OCI-LY7 (cell line): ENCODE measurements around the gene SPIB. TPM values are rescaled to one million over a fixed set of nuclear protein-coding genes. Genes with fewer than 3 reads are reported as not detected.
"Not testable (repeated sequence)": the region's sequence is repeated elsewhere in the genome, so short reads cannot be mapped to it uniquely, and the experiment has no call there.

ENCODE experiments used
- BruUV-seq: library from RNA; stranded (reverse); fragments of 400-500 nt; replicated peaks from 2 replicates; lab custom pipeline; 2021; lab: Mats Ljungman, UMichigan
- CTCF ChIA-PET: fragments of 300-600 bp; sonication (Branson Sonifier 250); formaldehyde crosslinking; loops from one replicate; lab custom pipeline; 2022; ENCODE audit warnings: antibody characterized with exemption; ENCODE audit not compliant: unreplicated experiment; lab: Charles Lee
- POLR2A ChIA-PET: fragments of 300-600 bp; sonication (Branson Sonifier 250); formaldehyde crosslinking; loops from one replicate; lab custom pipeline; 2022; ENCODE audit warnings: antibody characterized with exemption; lab: Charles Lee
- DNase-seq: peaks from one replicate; pipeline ENCODE4 v3.0.0-alpha.2; 2015; ENCODE audit warnings: low spot score
- H2AFZ ChIP-seq: fragments of 200-600 bp; sonication (generic), shearing (Covaris generic); 2 replicates; pipeline ENCODE4 v1.6.1; 2014; ENCODE audit warnings: mild to moderate bottlenecking, antibody characterized with exemption, low read length, moderate library complexity
- H3K27ac ChIP-seq: fragments of 200-600 bp; sonication (generic); 2 replicates; pipeline ENCODE4 v1.5.1; 2014; ENCODE audit warnings: mixed run types, low read depth, mild to moderate bottlenecking, moderate library complexity, low read length, inconsistent platforms; ENCODE audit not compliant: poor library complexity, severe bottlenecking
- H3K36me3 ChIP-seq: fragments of 200-600 bp; sonication (generic); 2 replicates; pipeline ENCODE4 v1.6.1; 2014; ENCODE audit warnings: mild to moderate bottlenecking, antibody characterized with exemption, low read length, moderate library complexity, mixed read lengths; ENCODE audit not compliant: insufficient read depth
- H3K4me1 ChIP-seq: fragments of 200-600 bp; sonication (generic); 2 replicates; pipeline ENCODE4 v1.5.1; 2014; ENCODE audit warnings: mild to moderate bottlenecking, low read length; ENCODE audit not compliant: insufficient read depth, poor library complexity, severe bottlenecking
- H3K4me2 ChIP-seq: fragments of 200-600 bp; sonication (generic); 2 replicates; pipeline ENCODE4 v1.6.1; 2014; ENCODE audit warnings: mild to moderate bottlenecking, low read length
- H3K4me3 ChIP-seq: fragments of 200-600 bp; sonication (generic); 2 replicates; pipeline ENCODE4 v1.5.1; 2014; ENCODE audit warnings: mild to moderate bottlenecking, low read depth, low read length; ENCODE audit not compliant: poor library complexity, severe bottlenecking
- H3K79me2 ChIP-seq: fragments of 200-600 bp; sonication (generic); 2 replicates; pipeline ENCODE4 v1.6.1; 2016; ENCODE audit warnings: low read depth, mild to moderate bottlenecking, low read length, moderate library complexity, mixed read lengths; ENCODE audit not compliant: insufficient read depth
- H3K9me2 ChIP-seq: fragments of 200-600 bp; sonication (generic); 2 replicates; pipeline ENCODE4 v1.6.1; 2016; ENCODE audit warnings: mild to moderate bottlenecking, low read length, mixed read lengths; ENCODE audit not compliant: insufficient read depth
- H3K9me3 ChIP-seq: fragments of 200-600 bp; sonication (generic); 2 replicates; pipeline ENCODE4 v1.6.1; 2014; ENCODE audit warnings: mild to moderate bottlenecking, mixed run types, low read length, mixed read lengths
- H4K20me1 ChIP-seq: fragments of 200-600 bp; sonication (generic); 2 replicates; pipeline ENCODE4 v1.6.1; 2014; ENCODE audit warnings: mild to moderate bottlenecking, antibody characterized with exemption, low read length, moderate library complexity, mixed read lengths; ENCODE audit not compliant: insufficient read depth
- EZH2phosphoT487 ChIP-seq: fragments of 200-600 bp; sonication (generic); IDR thresholded peaks from 2 replicates; pipeline ENCODE4 v1.6.1; 2018; ENCODE audit warnings: low read depth, borderline replicate concordance, mild to moderate bottlenecking, mixed run types, antibody characterized with exemption, low read length, moderate library complexity, mixed read lengths
- intact Hi-C: fragments of 100-400 bp; cut with micrococcal nuclease; formaldehyde crosslinking; loops from one replicate; pipeline ENCODE4 v1.10.0; 2022; ENCODE audit not compliant: unreplicated experiment
- total RNA-seq, 2 experiments: library from RNA; depleted of rRNA in 1 of 2; stranded (reverse); fragments of >200 nt in 1 of 2; shearing (Covaris generic) in 1 of 2; gene quantifications; 2 replicates each; pipeline ENCODE4 v1.2.3, GENCODE V29; 2014 to 2022
- TF ChIP-seq, protein P1 (sequence below): fragments of 200-600 bp; sonication (generic); conservative IDR thresholded peaks from 2 replicates; pipeline ENCODE4 v1.5.1; 2014; ENCODE audit warnings: mild to moderate bottlenecking, antibody characterized with exemption, low read length, moderate library complexity, mixed read lengths

Gene SPIB
- total RNA-seq, 2 experiments from 2014 or later: 99.4 to 145 TPM

DNA sequence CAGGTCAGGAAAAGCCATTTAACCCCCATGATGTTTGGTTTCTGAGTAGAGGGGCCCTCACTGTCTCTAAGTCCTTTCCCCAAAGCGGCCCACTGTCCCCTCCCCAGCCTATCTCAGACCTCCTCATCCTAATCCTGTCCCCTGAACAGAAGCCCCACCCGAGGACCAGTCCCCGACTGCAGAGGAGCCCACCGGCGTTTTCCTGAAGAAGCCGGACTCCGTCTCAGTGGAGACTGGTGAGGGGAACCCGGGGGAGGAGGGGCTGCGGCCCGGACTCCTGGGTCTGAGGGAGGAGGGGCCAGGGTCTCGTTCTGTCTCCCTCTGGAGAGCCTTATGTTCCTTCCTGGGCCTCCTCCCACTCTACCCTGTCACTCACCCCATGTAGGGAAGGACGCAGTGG, 16.9 kb downstream of the SPIB start:
- Histone ChIP-seq H3K9me2 (no peaks in the 10 kb centered on the region), H2AFZ (no peak overlapping the region), H3K79me2 (no peaks in the 10 kb centered on the region), H3K4me2 (peak overlapping the region; percentile 96), H3K4me1 (peaks cover 61% of the 10 kb centered on the region), H3K27ac (peak overlapping the region; percentile 87), H4K20me1 (no peaks in the 10 kb centered on the region), H3K9me3 (no peaks in the 10 kb centered on the region), H3K36me3 (no peaks in the 10 kb centered on the region), H3K4me3 (no peak overlapping the region)
- TF ChIP-seq EZH2phosphoT487: no peak
- TF ChIP-seq, protein P1, sequence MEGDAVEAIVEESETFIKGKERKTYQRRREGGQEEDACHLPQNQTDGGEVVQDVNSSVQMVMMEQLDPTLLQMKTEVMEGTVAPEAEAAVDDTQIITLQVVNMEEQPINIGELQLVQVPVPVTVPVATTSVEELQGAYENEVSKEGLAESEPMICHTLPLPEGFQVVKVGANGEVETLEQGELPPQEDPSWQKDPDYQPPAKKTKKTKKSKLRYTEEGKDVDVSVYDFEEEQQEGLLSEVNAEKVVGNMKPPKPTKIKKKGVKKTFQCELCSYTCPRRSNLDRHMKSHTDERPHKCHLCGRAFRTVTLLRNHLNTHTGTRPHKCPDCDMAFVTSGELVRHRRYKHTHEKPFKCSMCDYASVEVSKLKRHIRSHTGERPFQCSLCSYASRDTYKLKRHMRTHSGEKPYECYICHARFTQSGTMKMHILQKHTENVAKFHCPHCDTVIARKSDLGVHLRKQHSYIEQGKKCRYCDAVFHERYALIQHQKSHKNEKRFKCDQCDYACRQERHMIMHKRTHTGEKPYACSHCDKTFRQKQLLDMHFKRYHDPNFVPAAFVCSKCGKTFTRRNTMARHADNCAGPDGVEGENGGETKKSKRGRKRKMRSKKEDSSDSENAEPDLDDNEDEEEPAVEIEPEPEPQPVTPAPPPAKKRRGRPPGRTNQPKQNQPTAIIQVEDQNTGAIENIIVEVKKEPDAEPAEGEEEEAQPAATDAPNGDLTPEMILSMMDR: no peak
- DNase-seq: no peak
- POLR2A ChIA-PET: no interaction called here
- CTCF ChIA-PET: interaction anchor here (0.5 kb wide), 1 partner anchor 24 kb away, joined by 3 read pairs; no protein-coding TSS in a partner anchor
- BruUV-seq: no TSS peak
- intact Hi-C loops: no loop called here

DNA sequence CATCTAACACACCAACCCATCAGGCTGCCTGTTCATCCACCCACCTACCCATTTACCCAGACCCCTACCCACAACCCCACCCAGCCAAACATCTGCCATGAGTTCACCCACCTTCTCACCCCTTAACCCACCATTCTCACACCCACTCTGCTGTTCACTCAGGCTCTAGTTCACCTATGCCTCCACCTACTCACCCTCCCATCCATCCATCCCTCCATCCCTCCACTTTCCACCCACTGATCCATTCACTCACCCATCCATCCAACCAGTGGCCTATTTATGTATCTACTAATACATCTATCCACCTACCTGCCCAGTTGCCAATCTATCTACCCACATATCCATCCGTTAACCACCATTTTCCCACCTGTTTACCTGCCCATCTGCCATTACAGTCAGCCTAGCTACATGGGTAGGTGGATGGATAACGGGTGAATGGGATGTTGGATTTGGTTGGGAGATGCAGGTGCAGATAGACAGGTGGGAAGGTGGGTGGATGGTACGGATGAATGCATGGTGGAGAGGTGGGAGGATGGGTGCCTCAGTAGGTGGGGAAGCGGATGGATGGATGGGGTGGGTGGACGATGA, 19.2 kb downstream of the SPIB start:
- no peaks in the 10 kb centered on the region for H3K79me2 ChIP-seq
- H3K4me2 ChIP-seq: no peak overlapping the region
- ChIA-PET CTCF (no interaction called here), POLR2A (no interaction called here)
- H3K4me3 ChIP-seq: no peak overlapping the region
- TF ChIP-seq, protein P1: no peak
- no peak for TF ChIP-seq EZH2phosphoT487
- no peak overlapping the region for H3K27ac ChIP-seq
- no peak for DNase-seq
- H2AFZ ChIP-seq: no peak overlapping the region
- H3K9me3 ChIP-seq: no peaks in the 10 kb centered on the region
- H3K4me1 ChIP-seq: peaks cover 42% of the 10 kb centered on the region
- no peaks in the 10 kb centered on the region for H3K9me2 ChIP-seq
- BruUV-seq: no TSS peak
- no peaks in the 10 kb centered on the region for H3K36me3 ChIP-seq
- intact Hi-C loops: no loop called here
- no peaks in the 10 kb centered on the region for H4K20me1 ChIP-seq

DNA sequence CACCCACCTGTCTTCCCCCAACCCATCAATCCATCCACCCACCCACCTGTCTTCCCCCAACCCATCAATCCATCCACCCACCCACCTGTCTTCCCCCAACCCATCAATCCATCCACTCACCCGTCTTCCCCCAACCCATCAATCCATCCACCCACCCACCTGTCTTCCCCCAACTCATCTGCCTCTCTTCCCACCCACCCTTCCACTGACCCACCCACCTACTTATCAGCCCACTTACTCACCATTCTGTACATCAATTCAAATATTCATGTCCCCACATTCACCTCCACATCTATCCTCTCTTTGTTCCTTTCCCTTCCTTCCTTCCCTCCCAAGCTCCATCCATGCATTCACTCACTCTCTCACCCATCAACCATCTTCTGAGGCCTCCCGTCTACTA, 20.4 kb downstream of the SPIB start:
- DNase-seq, CTCF ChIA-PET, H2AFZ ChIP-seq, H3K36me3 ChIP-seq, H4K20me1 ChIP-seq, H3K9me3 ChIP-seq, H3K4me2 ChIP-seq, POLR2A ChIA-PET, H3K9me2 ChIP-seq, BruUV-seq, H3K27ac ChIP-seq, H3K79me2 ChIP-seq, H3K4me3 ChIP-seq, intact Hi-C loops: not testable (repeated sequence)
- H3K4me1 ChIP-seq: peaks cover 31% of the 10 kb centered on the region
